ENCODE data around the gene FARP2.

The FARP2 gene

GRCh38 chr2:241540771-241541561, 184.9 kb downstream of the FARP2 start:
- Histone ChIP-seq H3K4me3 (ENCODE audit: low read length) (no peak overlapping the region), H3K27ac (ENCODE audit: low read length) (no peak overlapping the region), H4K20me1 (ENCODE audit: insufficient read depth, low read length) (no peaks in the 10 kb centered on the region), H3K4me2 (ENCODE audit: low read length) (no peak overlapping the region), H3K9ac (ENCODE audit: low read length) (no peak overlapping the region), H3K36me3 (replicated peaks; ENCODE audit: low read depth, low read length) (no peaks in the 10 kb centered on the region), H3K27me3 (ENCODE audit: low read depth, low read length) (no peaks in the 10 kb centered on the region), H3K9me3 (ENCODE audit: insufficient read depth, low read length) (no peaks in the 10 kb centered on the region), H3K79me2 (ENCODE audit: low read length) (no peaks in the 10 kb centered on the region), H3K4me1 (ENCODE audit: low read length) (no peaks in the 10 kb centered on the region), H2AFZ (ENCODE audit: low read depth, low read length) (no peak overlapping the region)
- TF ChIP-seq CTCF (IDR thresholded peaks at IDR 0.05; ENCODE audit: low read depth, low read length), result no peak
- TF ChIP-seq EZH2phosphoT487 (IDR thresholded peaks at IDR 0.05; ENCODE audit: low read depth), result no peak

GRCh38 chr2:241541564-241542277, 185.6 kb downstream of the FARP2 start:
- H3K27me3 ChIP-seq (ENCODE audit: low read depth, low read length), result no peaks in the 10 kb centered on the region
- no peaks in the 10 kb centered on the region for H3K79me2 ChIP-seq (ENCODE audit: low read length)
- H3K9ac ChIP-seq (ENCODE audit: low read length), result no peak overlapping the region
- H3K27ac ChIP-seq (ENCODE audit: low read length), result no peak overlapping the region
- H3K4me1 ChIP-seq (ENCODE audit: low read length), result no peaks in the 10 kb centered on the region
- H3K4me3 ChIP-seq (ENCODE audit: low read length), result no peak overlapping the region
- TF ChIP-seq EZH2phosphoT487 (IDR thresholded peaks at IDR 0.05; ENCODE audit: low read depth), result no peak
- TF ChIP-seq CTCF (IDR thresholded peaks at IDR 0.05; ENCODE audit: low read depth, low read length), result no peak
- H4K20me1 ChIP-seq (ENCODE audit: insufficient read depth, low read length), result no peaks in the 10 kb centered on the region
- no peak overlapping the region for H3K4me2 ChIP-seq (ENCODE audit: low read length)
- no peaks in the 10 kb centered on the region for H3K36me3 ChIP-seq (replicated peaks; ENCODE audit: low read depth, low read length)
- H3K9me3 ChIP-seq (ENCODE audit: insufficient read depth, low read length), result no peaks in the 10 kb centered on the region
- H2AFZ ChIP-seq (ENCODE audit: low read depth, low read length), result no peak overlapping the region

DNA sequence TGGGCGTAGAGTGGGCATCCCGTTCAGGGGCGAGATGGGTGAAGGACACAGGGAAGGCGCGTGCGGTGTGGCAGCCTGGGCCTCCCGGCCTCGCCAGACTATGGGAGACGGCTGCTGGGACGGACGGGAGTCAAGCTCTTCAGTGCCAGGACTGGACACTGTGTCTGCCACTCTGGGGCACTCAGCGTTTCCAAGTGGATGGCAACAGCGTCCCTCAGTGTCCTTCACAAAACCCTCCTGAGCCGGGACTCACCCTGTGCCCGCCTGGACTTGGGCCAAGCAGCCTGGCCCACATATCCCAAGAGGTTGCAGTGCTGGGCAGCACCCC, 186.2 kb downstream of the FARP2 start:
- Histone ChIP-seq H3K4me3 (ENCODE audit: low read length) (no peak overlapping the region), H3K4me2 (ENCODE audit: low read length) (no peak overlapping the region)

More for the DNA sequence above, 186.2 kb downstream of the FARP2 start:
- no peak overlapping the region for H3K9ac ChIP-seq (ENCODE audit: low read length)
- no peak overlapping the region for H2AFZ ChIP-seq (ENCODE audit: low read depth, low read length)
- H4K20me1 ChIP-seq (ENCODE audit: insufficient read depth, low read length), result no peaks in the 10 kb centered on the region
- no peak for TF ChIP-seq EZH2phosphoT487 (IDR thresholded peaks at IDR 0.05; ENCODE audit: low read depth)
- TF ChIP-seq CTCF (IDR thresholded peaks at IDR 0.05; ENCODE audit: low read depth, low read length), result no peak
- H3K27ac ChIP-seq (ENCODE audit: low read length), result no peak overlapping the region
- H3K4me1 ChIP-seq (ENCODE audit: low read length), result no peaks in the 10 kb centered on the region
- no peaks in the 10 kb centered on the region for H3K36me3 ChIP-seq (replicated peaks; ENCODE audit: low read depth, low read length)
- no peaks in the 10 kb centered on the region for H3K79me2 ChIP-seq (ENCODE audit: low read length)
- no peaks in the 10 kb centered on the region for H3K9me3 ChIP-seq (ENCODE audit: insufficient read depth, low read length)
- no peaks in the 10 kb centered on the region for H3K27me3 ChIP-seq (ENCODE audit: low read depth, low read length)
